Measurements from ENCODE around the gene MFAP2.

DNA sequence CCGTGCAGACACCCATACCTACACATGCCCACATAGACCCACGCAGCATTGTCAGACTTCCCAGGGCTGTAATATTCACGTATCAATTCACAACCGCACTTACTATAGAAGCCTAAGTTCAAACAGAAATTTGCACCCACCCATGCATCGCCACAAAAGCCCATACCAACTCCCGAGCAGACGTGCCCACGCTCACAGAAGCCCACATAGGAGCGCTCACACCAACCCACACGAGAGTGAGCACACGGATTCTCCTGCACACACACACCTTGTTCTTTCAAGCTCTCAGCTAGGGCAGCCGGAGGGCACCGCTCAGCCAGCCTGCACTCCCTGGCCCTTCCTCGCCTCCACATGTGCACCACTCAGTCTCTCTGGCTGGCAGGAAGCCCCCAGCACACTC lies 4.6 kb downstream of the MFAP2 start:
- no peak for TF ChIP-seq CTCF (IDR thresholded peaks at IDR 0.05)
- TF ChIP-seq POLR2A (IDR thresholded peaks at IDR 0.05): no peak
- no peak for TF ChIP-seq POLR2AphosphoS5 (IDR thresholded peaks at IDR 0.05)
